ENCODE results near the gene TGFBR3. TPM values are rescaled to one million over a fixed set of nuclear protein-coding genes. Genes with fewer than 3 reads are reported as not detected.

The TGFBR3 gene
- total RNA-seq, 1 experiment from 2014 or later: 4.2 TPM

GRCh38 chr1:91735266-91735845, 150.6 kb downstream of the TGFBR3 start:
- H3K27me3 Mint-ChIP-seq (ENCODE audit: low read depth): no peaks in the 10 kb centered on the region
- no peak overlapping the region for H3K4me3 Mint-ChIP-seq
- H3K36me3 Mint-ChIP-seq: peaks cover 4% of the 10 kb centered on the region; the same call in 1 of the 2 replicates
- ATAC-seq (no peak), DNase-seq (ENCODE audit: low spot score) (no peak)
- TF ChIP-seq MLX (CRISPR knock-in tag; IDR thresholded peaks at IDR 0.05): no peak
- no peak for TF ChIP-seq ZNF138 (CRISPR knock-in tag; conservative IDR thresholded peaks at IDR 0.05)
- TF ChIP-seq, protein P1, sequence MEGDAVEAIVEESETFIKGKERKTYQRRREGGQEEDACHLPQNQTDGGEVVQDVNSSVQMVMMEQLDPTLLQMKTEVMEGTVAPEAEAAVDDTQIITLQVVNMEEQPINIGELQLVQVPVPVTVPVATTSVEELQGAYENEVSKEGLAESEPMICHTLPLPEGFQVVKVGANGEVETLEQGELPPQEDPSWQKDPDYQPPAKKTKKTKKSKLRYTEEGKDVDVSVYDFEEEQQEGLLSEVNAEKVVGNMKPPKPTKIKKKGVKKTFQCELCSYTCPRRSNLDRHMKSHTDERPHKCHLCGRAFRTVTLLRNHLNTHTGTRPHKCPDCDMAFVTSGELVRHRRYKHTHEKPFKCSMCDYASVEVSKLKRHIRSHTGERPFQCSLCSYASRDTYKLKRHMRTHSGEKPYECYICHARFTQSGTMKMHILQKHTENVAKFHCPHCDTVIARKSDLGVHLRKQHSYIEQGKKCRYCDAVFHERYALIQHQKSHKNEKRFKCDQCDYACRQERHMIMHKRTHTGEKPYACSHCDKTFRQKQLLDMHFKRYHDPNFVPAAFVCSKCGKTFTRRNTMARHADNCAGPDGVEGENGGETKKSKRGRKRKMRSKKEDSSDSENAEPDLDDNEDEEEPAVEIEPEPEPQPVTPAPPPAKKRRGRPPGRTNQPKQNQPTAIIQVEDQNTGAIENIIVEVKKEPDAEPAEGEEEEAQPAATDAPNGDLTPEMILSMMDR (IDR thresholded peaks at IDR 0.05): no peak
- TF ChIP-seq NR3C1 (CRISPR knock-in tag; conservative IDR thresholded peaks at IDR 0.05; ENCODE audit: low read depth): no peak
- no peak for TF ChIP-seq ZNF396 (CRISPR knock-in tag; IDR thresholded peaks at IDR 0.05; ENCODE audit: borderline replicate concordance)
- no peak for TF ChIP-seq ZNF671 (CRISPR knock-in tag; IDR thresholded peaks at IDR 0.05)
- ChIA-PET POLR2A (no interaction called here), CTCF (interaction anchor here (0.7 kb wide), 1 partner anchor 83 kb away, joined by 4 read pairs; no protein-coding TSS in a partner anchor)
- H3K9me3 Mint-ChIP-seq: peaks cover 13% of the 10 kb centered on the region
- no peak overlapping the region for H3K27ac Mint-ChIP-seq
- H3K4me1 Mint-ChIP-seq: peaks cover 18% of the 10 kb centered on the region

- DNase-seq (ENCODE audit: low spot score): no peak
- no peaks in the 10 kb centered on the region for H3K27me3 Mint-ChIP-seq (ENCODE audit: low read depth)
Measured at GRCh38 chr1:91734761-91735160, 151.2 kb downstream of the TGFBR3 start.

More at GRCh38 chr1:91734761-91735160, 151.2 kb downstream of the TGFBR3 start:
- Mint-ChIP-seq H3K27ac (no peak overlapping the region), H3K9me3 (peaks cover 13% of the 10 kb centered on the region), H3K4me1 (peaks cover 18% of the 10 kb centered on the region), H3K4me3 (no peak overlapping the region), H3K36me3 (peaks cover 4% of the 10 kb centered on the region; the same call in 1 of the 2 replicates)
- ATAC-seq: no peak
- POLR2A ChIA-PET: no interaction called here
- TF ChIP-seq, protein P2, sequence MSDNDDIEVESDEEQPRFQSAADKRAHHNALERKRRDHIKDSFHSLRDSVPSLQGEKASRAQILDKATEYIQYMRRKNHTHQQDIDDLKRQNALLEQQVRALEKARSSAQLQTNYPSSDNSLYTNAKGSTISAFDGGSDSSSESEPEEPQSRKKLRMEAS (CRISPR knock-in tag; IDR thresholded peaks at IDR 0.05): no peak
- TF ChIP-seq, protein P3, sequence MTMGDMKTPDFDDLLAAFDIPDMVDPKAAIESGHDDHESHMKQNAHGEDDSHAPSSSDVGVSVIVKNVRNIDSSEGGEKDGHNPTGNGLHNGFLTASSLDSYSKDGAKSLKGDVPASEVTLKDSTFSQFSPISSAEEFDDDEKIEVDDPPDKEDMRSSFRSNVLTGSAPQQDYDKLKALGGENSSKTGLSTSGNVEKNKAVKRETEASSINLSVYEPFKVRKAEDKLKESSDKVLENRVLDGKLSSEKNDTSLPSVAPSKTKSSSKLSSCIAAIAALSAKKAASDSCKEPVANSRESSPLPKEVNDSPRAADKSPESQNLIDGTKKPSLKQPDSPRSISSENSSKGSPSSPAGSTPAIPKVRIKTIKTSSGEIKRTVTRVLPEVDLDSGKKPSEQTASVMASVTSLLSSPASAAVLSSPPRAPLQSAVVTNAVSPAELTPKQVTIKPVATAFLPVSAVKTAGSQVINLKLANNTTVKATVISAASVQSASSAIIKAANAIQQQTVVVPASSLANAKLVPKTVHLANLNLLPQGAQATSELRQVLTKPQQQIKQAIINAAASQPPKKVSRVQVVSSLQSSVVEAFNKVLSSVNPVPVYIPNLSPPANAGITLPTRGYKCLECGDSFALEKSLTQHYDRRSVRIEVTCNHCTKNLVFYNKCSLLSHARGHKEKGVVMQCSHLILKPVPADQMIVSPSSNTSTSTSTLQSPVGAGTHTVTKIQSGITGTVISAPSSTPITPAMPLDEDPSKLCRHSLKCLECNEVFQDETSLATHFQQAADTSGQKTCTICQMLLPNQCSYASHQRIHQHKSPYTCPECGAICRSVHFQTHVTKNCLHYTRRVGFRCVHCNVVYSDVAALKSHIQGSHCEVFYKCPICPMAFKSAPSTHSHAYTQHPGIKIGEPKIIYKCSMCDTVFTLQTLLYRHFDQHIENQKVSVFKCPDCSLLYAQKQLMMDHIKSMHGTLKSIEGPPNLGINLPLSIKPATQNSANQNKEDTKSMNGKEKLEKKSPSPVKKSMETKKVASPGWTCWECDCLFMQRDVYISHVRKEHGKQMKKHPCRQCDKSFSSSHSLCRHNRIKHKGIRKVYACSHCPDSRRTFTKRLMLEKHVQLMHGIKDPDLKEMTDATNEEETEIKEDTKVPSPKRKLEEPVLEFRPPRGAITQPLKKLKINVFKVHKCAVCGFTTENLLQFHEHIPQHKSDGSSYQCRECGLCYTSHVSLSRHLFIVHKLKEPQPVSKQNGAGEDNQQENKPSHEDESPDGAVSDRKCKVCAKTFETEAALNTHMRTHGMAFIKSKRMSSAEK (CRISPR knock-in tag; IDR thresholded peaks at IDR 0.05; ENCODE audit: borderline replicate concordance): no peak
- no peak for TF ChIP-seq SMAD3 (CRISPR knock-in tag; IDR thresholded peaks at IDR 0.05; ENCODE audit: borderline replicate concordance)
- no peak for TF ChIP-seq FOXK1 (CRISPR knock-in tag; IDR thresholded peaks at IDR 0.05)
- TF ChIP-seq AR (CRISPR knock-in tag; IDR thresholded peaks at IDR 0.05): no peak
- TF ChIP-seq IRF2 (CRISPR knock-in tag; IDR thresholded peaks at IDR 0.05; ENCODE audit: borderline replicate concordance, low read depth): no peak
- no peak for TF ChIP-seq PRDM15 (CRISPR knock-in tag; IDR thresholded peaks at IDR 0.05)
- TF ChIP-seq GTF2I (CRISPR knock-in tag; conservative IDR thresholded peaks at IDR 0.05): no peak
- TF ChIP-seq, protein P4, sequence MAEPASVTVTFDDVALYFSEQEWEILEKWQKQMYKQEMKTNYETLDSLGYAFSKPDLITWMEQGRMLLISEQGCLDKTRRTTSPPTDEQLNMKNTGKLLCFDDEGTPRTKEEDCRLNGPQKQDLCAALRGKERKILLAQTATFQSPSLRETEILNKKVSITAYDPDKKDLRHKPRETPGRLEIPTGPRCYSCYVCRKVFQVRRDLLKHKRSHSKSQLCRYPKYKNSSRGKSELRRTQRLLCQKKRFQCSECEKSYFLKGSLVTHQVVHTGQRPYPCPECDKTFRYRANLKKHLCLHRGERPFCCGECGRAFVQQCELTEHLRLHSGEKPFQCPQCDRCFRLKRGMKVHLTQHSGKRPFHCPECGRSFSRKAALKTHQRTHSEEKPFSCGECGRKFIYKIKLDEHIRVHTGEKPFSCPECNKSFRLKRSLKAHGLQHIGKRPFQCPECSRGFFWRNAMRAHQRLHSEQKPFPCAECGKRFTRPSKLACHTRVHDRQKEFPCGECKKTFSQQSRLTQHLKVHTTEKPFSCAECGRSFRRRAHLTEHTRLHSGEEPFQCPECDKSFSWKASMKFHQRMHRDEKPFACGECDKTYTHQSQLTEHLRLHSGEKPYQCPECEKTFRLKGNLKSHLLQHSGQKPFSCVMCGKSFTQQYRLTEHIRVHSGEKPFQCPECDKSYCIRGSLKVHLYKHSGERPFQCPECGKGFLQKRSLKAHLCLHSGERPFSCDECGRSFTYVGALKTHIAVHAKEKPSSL (CRISPR knock-in tag; conservative IDR thresholded peaks at IDR 0.05): no peak
- no peak for TF ChIP-seq NFYB (CRISPR knock-in tag; conservative IDR thresholded peaks at IDR 0.05; ENCODE audit: low read depth)
- TF ChIP-seq ZNF671 (CRISPR knock-in tag; IDR thresholded peaks at IDR 0.05): no peak
- no peak for TF ChIP-seq ZNF232 (CRISPR knock-in tag; IDR thresholded peaks at IDR 0.05)
- no peak for TF ChIP-seq TEAD4 (CRISPR knock-in tag; IDR thresholded peaks at IDR 0.05)
- CTCF ChIA-PET: no interaction called here
